HL-60 (cell line): ENCODE results near the gene LAX1.
A peak's percentile ranks its signal among the peaks of the same experiment; 100 is the strongest.

ENCODE experiments used
- DNase-seq, 2 experiments: peaks; one replicate each; pipeline ENCODE4 v3.0.0-alpha.2; 2010 to 2020; ENCODE audit warnings: low read depth in 1 of 2, low spot score in 1 of 2
- H3K27ac ChIP-seq: fragments of 250-450 bp; sonication (Bioruptor Pico); replicated peaks from 2 replicates; pipeline ENCODE4 v1.5.1; 2020; ENCODE audit warnings: mild to moderate bottlenecking, moderate library complexity
- H3K27me3 ChIP-seq: fragments of 250-450 bp; sonication (Bioruptor Pico); 2 replicates; pipeline ENCODE4 v1.5.1; 2021; ENCODE audit warnings: mild to moderate bottlenecking, moderate library complexity; ENCODE audit not compliant: insufficient read depth, poor library complexity, severe bottlenecking
- H3K4me3 ChIP-seq: replicated peaks from 2 replicates; pipeline ENCODE4 v1.5.1; 2011; ENCODE audit warnings: mild to moderate bottlenecking, control low read depth, low read length; ENCODE audit not compliant: insufficient read depth
- CTCF ChIP-seq: IDR thresholded peaks from one replicate; pipeline ENCODE4 v1.5.1; 2011; ENCODE audit warnings: low read length, control low read depth, inconsistent platforms; ENCODE audit not compliant: insufficient read depth
- GABPA ChIP-seq: IDR thresholded peaks from 2 replicates; pipeline ENCODE4 v1.6.1; 2012; ENCODE audit warnings: low read depth
- POLR2AphosphoS5 ChIP-seq: IDR thresholded peaks from 2 replicates; pipeline ENCODE4 v1.6.1; 2012; ENCODE audit warnings: low read depth
- REST ChIP-seq: IDR thresholded peaks from 2 replicates; pipeline ENCODE4 v1.6.1; 2012; ENCODE audit warnings: low read depth; ENCODE audit not compliant: insufficient replicate concordance
- SPI1 ChIP-seq: IDR thresholded peaks from 2 replicates; pipeline ENCODE4 v1.6.1; 2012; ENCODE audit warnings: low read depth, mild to moderate bottlenecking, borderline replicate concordance

The LAX1 gene

GRCh38 chr1:203769505-203770343 is 4.7 kb downstream of the LAX1 start:
- Histone ChIP-seq H3K4me3 (no peak overlapping the region), H3K27ac (peak overlapping the region; percentile 93), H3K27me3 (no peaks in the 10 kb centered on the region)
- DNase-seq, result peak; percentile 98
- TF ChIP-seq GABPA, result 0 out of 2 replicates have a peak, but pooled peaks have one; percentile 40
- TF ChIP-seq SPI1, result peak; percentile 82; the same call in 1 of the 2 replicates
- peak; percentile 98 for TF ChIP-seq POLR2AphosphoS5
- TF ChIP-seq CTCF, result no peak

- no peak overlapping the region for H3K27ac ChIP-seq
- H3K27me3 ChIP-seq, result no peaks in the 10 kb centered on the region
- no peak for DNase-seq
- TF ChIP-seq CTCF, result no peak
- no peak for TF ChIP-seq REST
- no peak for TF ChIP-seq GABPA
- TF ChIP-seq SPI1, result no peak
- TF ChIP-seq POLR2AphosphoS5, result no peak
- no peak overlapping the region for H3K4me3 ChIP-seq
Measured at GRCh38 chr1:203771901-203772301, 6.9 kb downstream of the LAX1 start.

GRCh38 chr1:203772836-203773235 is 7.9 kb downstream of the LAX1 start:
- no peaks in the 10 kb centered on the region for H3K27me3 ChIP-seq
- TF ChIP-seq SPI1 (no peak), POLR2AphosphoS5 (no peak), GABPA (no peak), CTCF (no peak), REST (no peak)
- H3K27ac ChIP-seq, result no peak overlapping the region
- no peak for DNase-seq
- no peak overlapping the region for H3K4me3 ChIP-seq

GRCh38 chr1:203776636-203777035 is 11.7 kb downstream of the LAX1 start:
- TF ChIP-seq REST (no peak), GABPA (no peak), POLR2AphosphoS5 (no peak), SPI1 (no peak), CTCF (peak; percentile 6)
- peak in 1 of 2 experiments; percentile 28 for DNase-seq
- H3K27me3 ChIP-seq, result no peaks in the 10 kb centered on the region
- no peak overlapping the region for H3K27ac ChIP-seq
- no peak overlapping the region for H3K4me3 ChIP-seq
